GM23248 (cell line): ENCODE results near the gene TSPEAR. TPM values are rescaled to one million over a fixed set of nuclear protein-coding genes. Genes with fewer than 3 reads are reported as not detected.

Experiments
- DNase-seq: peaks from one replicate; pipeline ENCODE4 v3.0.0-alpha.2; 2015
- H2AFZ ChIP-seq: fragments of 200-600 bp; sonication (generic); 2 replicates; pipeline ENCODE4 v1.6.1; 2016; ENCODE audit warnings: antibody characterized with exemption
- H3F3A ChIP-seq: fragments of 200-600 bp; sonication (generic); 2 replicates; pipeline ENCODE4 v1.6.1; 2016; ENCODE audit warnings: mild to moderate bottlenecking, antibody characterized with exemption, mixed run types; ENCODE audit not compliant: insufficient read depth
- H3K27ac ChIP-seq: fragments of 200-600 bp; sonication (generic); 2 replicates; pipeline ENCODE4 v1.5.1; 2016; ENCODE audit warnings: mild to moderate bottlenecking
- H3K27me3 ChIP-seq: fragments of 200-600 bp; sonication (generic); replicated peaks from 2 replicates; pipeline ENCODE4 v1.6.1; 2016; ENCODE audit warnings: mild to moderate bottlenecking; ENCODE audit not compliant: insufficient read depth
- H3K36me3 ChIP-seq: fragments of 200-600 bp; sonication (generic); 2 replicates; pipeline ENCODE4 v1.6.1; 2016; ENCODE audit warnings: low read depth, mild to moderate bottlenecking
- H3K4me1 ChIP-seq: fragments of 200-600 bp; sonication (generic); 2 replicates; pipeline ENCODE4 v1.6.1; 2016; ENCODE audit warnings: mild to moderate bottlenecking; ENCODE audit not compliant: insufficient read depth
- H3K4me2 ChIP-seq: fragments of 200-600 bp; sonication (generic); one replicate; pipeline ENCODE4 v1.6.1; 2016; ENCODE audit warnings: mild to moderate bottlenecking; ENCODE audit not compliant: unreplicated experiment
- H3K4me3 ChIP-seq: fragments of 200-600 bp; sonication (generic); 2 replicates; pipeline ENCODE4 v1.5.1; 2016; ENCODE audit warnings: mild to moderate bottlenecking
- H3K79me2 ChIP-seq: fragments of 200-600 bp; sonication (generic); 2 replicates; pipeline ENCODE4 v1.6.1; 2016; ENCODE audit warnings: mild to moderate bottlenecking; ENCODE audit not compliant: insufficient read depth
- H3K9ac ChIP-seq: fragments of 200-600 bp; sonication (generic); 2 replicates; pipeline ENCODE4 v1.6.1; 2016; ENCODE audit warnings: mild to moderate bottlenecking
- H3K9me2 ChIP-seq: fragments of 200-600 bp; sonication (generic); 2 replicates; pipeline ENCODE4 v1.6.1; 2016; ENCODE audit warnings: mixed run types, mild to moderate bottlenecking, moderate library complexity; ENCODE audit not compliant: insufficient read depth
- H3K9me3 ChIP-seq: fragments of 200-600 bp; sonication (generic); one replicate; pipeline ENCODE4 v1.6.1; 2017; ENCODE audit warnings: low read depth
- H4K20me1 ChIP-seq: fragments of 200-600 bp; sonication (generic); 2 replicates; pipeline ENCODE4 v1.6.0; 2016; ENCODE audit not compliant: insufficient read depth
- EZH2 ChIP-seq: fragments of 200-600 bp; sonication (generic); IDR thresholded peaks from 2 replicates; pipeline ENCODE4 v1.6.1; 2018; ENCODE audit warnings: antibody characterized with exemption, mild to moderate bottlenecking; ENCODE audit not compliant: insufficient read depth, poor library complexity, severe bottlenecking
- EZH2phosphoT487 ChIP-seq: fragments of 200-600 bp; sonication (generic); IDR thresholded peaks from 2 replicates; pipeline ENCODE4 v1.6.1; 2018; ENCODE audit warnings: antibody characterized with exemption, moderate library complexity, mild to moderate bottlenecking, low read depth; ENCODE audit not compliant: insufficient read depth
- WGBS, 2 experiments: methylation state at CpG; one replicate each; pipeline ENCODE4 v1.1.6; 2015 to 2017; ENCODE audit warnings: low lambda C conversion rate in 2 of 2, low coverage in 1 of 2; ENCODE audit errors: missing lambda C conversion rate in 2 of 2; 5-methylcytosine and 5-hydroxymethylcytosine counted together
- in situ Hi-C: fragments of 300-500 bp; cut with MboI; formaldehyde crosslinking; loops from 2 replicates; pipeline ENCODE4 v1.15.0; 2020
- polyA plus RNA-seq: library from polyadenylated mRNA; unstranded; fragments of >200 nt; fragmentation: Nextera tagmentation; extraction: Ambion mirVana; gene quantifications from 2 replicates; pipeline ENCODE4 v1.2.1, GENCODE V29; 2016
- small RNA-seq: library from RNA; depleted of rRNA; stranded (forward); fragments of <200 nt; gene quantifications from one replicate; pipeline ENCODE3, GENCODE V24; 2014; ENCODE audit warnings: low read depth, low replicate concordance
- total RNA-seq: library from RNA; depleted of rRNA; stranded (reverse); fragments of >200 nt; shearing (Covaris generic); gene quantifications from 2 replicates; pipeline ENCODE4 v1.2.3, GENCODE V29; 2014; rRNA removed

Gene TSPEAR
- total and polyA plus RNA-seq, 2 experiments from 2014 or later = not detected

GRCh38 chr21:44448651-44449131 lies 262.7 kb downstream of the TSPEAR start:
- H4K20me1 ChIP-seq = no peaks in the 10 kb centered on the region
- no peaks in the 10 kb centered on the region for H3K9me3 ChIP-seq
- H3K4me3 ChIP-seq = no peak overlapping the region
- peaks cover 20% of the 10 kb centered on the region for H3K27me3 ChIP-seq
- no peaks in the 10 kb centered on the region for H3K79me2 ChIP-seq
- TF ChIP-seq EZH2phosphoT487 (no peak), EZH2 (no peak)
- no peaks in the 10 kb centered on the region for H3K4me1 ChIP-seq
- no peak overlapping the region for H3K9ac ChIP-seq
- in situ Hi-C loops = no loop called here
- 46 to 50% methylated on average over 13 of the region's 13 CpGs for WGBS, 2 experiments
- no peaks in the 10 kb centered on the region for H3K9me2 ChIP-seq
- no peak overlapping the region for H2AFZ ChIP-seq
- 0 out of 2 replicates have a peak, but pooled peaks cover 4% of the 10 kb centered on the region for H3F3A ChIP-seq
- no peak overlapping the region for H3K27ac ChIP-seq
- no peaks in the 10 kb centered on the region for H3K36me3 ChIP-seq
- no peak overlapping the region for H3K4me2 ChIP-seq
- no peak for DNase-seq

Small RNA genes within 50 kb of the gene (small RNA-seq; reads per million reads assigned to genes)
- not detected for gene KRTAP12-6P

Other genes starting within 250 kb of the TSPEAR start
- gene KRTAP10-1, start 171.4 kb downstream of the TSPEAR start, total RNA-seq = not detected in 2 replicates
- not detected in 2 replicates for gene KRTAP10-1, start 171.4 kb downstream of the TSPEAR start, polyA plus RNA-seq
- gene KRTAP10-2, start 160.1 kb downstream of the TSPEAR start, total RNA-seq = not detected in 2 replicates
- gene KRTAP10-2, start 160.1 kb downstream of the TSPEAR start, polyA plus RNA-seq = not detected in 2 replicates
- gene KRTAP10-3, start 152.8 kb downstream of the TSPEAR start, total RNA-seq = not detected in 2 replicates
- gene KRTAP10-3, start 152.8 kb downstream of the TSPEAR start, polyA plus RNA-seq = not detected in 2 replicates
- gene KRTAP10-4, start 137.8 kb downstream of the TSPEAR start, total RNA-seq = not detected in 2 replicates
- not detected in 2 replicates for gene KRTAP10-4, start 137.8 kb downstream of the TSPEAR start, polyA plus RNA-seq
- gene KRTAP10-5, start 131.0 kb downstream of the TSPEAR start, total RNA-seq = not detected in 2 replicates
- not detected in 2 replicates for gene KRTAP10-5, start 131.0 kb downstream of the TSPEAR start, polyA plus RNA-seq
- gene KRTAP10-6, start 119.1 kb downstream of the TSPEAR start, total RNA-seq = not detected in 2 replicates
- gene KRTAP10-6, start 119.1 kb downstream of the TSPEAR start, polyA plus RNA-seq = not detected in 2 replicates
- not detected in 2 replicates for gene KRTAP10-7, start 111.0 kb downstream of the TSPEAR start, total RNA-seq
- gene KRTAP10-7, start 111.0 kb downstream of the TSPEAR start, polyA plus RNA-seq = not detected in 2 replicates
- not detected in 2 replicates for gene KRTAP10-8, start 99.5 kb downstream of the TSPEAR start, total RNA-seq
- not detected in 2 replicates for gene KRTAP10-8, start 99.5 kb downstream of the TSPEAR start, polyA plus RNA-seq
- gene KRTAP10-9, start 84.5 kb downstream of the TSPEAR start, total RNA-seq = not detected in 2 replicates
- gene KRTAP10-9, start 84.5 kb downstream of the TSPEAR start, polyA plus RNA-seq = not detected in 2 replicates
- gene KRTAP10-10, start 74.2 kb downstream of the TSPEAR start, total RNA-seq = not detected in 2 replicates
- not detected in 2 replicates for gene KRTAP10-10, start 74.2 kb downstream of the TSPEAR start, polyA plus RNA-seq
- gene KRTAP10-11, start 65.2 kb downstream of the TSPEAR start, total RNA-seq = not detected in 2 replicates
- not detected in 2 replicates for gene KRTAP10-11, start 65.2 kb downstream of the TSPEAR start, polyA plus RNA-seq
- gene KRTAP12-4, start 56.9 kb downstream of the TSPEAR start, total RNA-seq = not detected in 2 replicates
- gene KRTAP12-4, start 56.9 kb downstream of the TSPEAR start, polyA plus RNA-seq = not detected in 2 replicates
- gene KRTAP12-3, start 53.6 kb downstream of the TSPEAR start, total RNA-seq = not detected in 2 replicates
- gene KRTAP12-3, start 53.6 kb downstream of the TSPEAR start, polyA plus RNA-seq = not detected in 2 replicates
- gene KRTAP12-2, start 44.6 kb downstream of the TSPEAR start, total RNA-seq = not detected in 2 replicates
- gene KRTAP12-2, start 44.6 kb downstream of the TSPEAR start, polyA plus RNA-seq = not detected in 2 replicates
- gene KRTAP12-1, start 29.4 kb downstream of the TSPEAR start, total RNA-seq = not detected in 2 replicates
- gene KRTAP12-1, start 29.4 kb downstream of the TSPEAR start, polyA plus RNA-seq = not detected in 2 replicates
- not detected in 2 replicates for gene KRTAP10-12, start 14.4 kb downstream of the TSPEAR start, total RNA-seq
- not detected in 2 replicates for gene KRTAP10-12, start 14.4 kb downstream of the TSPEAR start, polyA plus RNA-seq
- 39.1 and 48.6 TPM in 2 replicates for gene UBE2G2, start 90.2 kb upstream of the TSPEAR start, total RNA-seq
- gene UBE2G2, start 90.2 kb upstream of the TSPEAR start, polyA plus RNA-seq = 62.3 and 64.4 TPM in 2 replicates
- 97.3 and 110 TPM in 2 replicates for gene SUMO3, start 106.5 kb upstream of the TSPEAR start, total RNA-seq
- 178 TPM in 2 replicates for gene SUMO3, start 106.5 kb upstream of the TSPEAR start, polyA plus RNA-seq
- gene PTTG1IP, start 162.1 kb upstream of the TSPEAR start, total RNA-seq = 680 and 814 TPM in 2 replicates
- gene PTTG1IP, start 162.1 kb upstream of the TSPEAR start, polyA plus RNA-seq = 676 and 703 TPM in 2 replicates
- gene ITGB2, start 209.3 kb upstream of the TSPEAR start, total RNA-seq = 1.3 and 2.1 TPM in 2 replicates
- gene ITGB2, start 209.3 kb upstream of the TSPEAR start, polyA plus RNA-seq = 2.2 and 2.7 TPM in 2 replicates
- 25.6 and 34.3 TPM in 2 replicates for gene SLX9, start 228.5 kb upstream of the TSPEAR start, total RNA-seq
- gene SLX9, start 228.5 kb upstream of the TSPEAR start, polyA plus RNA-seq = 34.4 and 35.8 TPM in 2 replicates